Fibroblast of upper back skin (primary cell): ENCODE results near the gene GUCY1A2.
"Not testable (repeated sequence)": the region's sequence is repeated elsewhere in the genome, so short reads cannot be mapped to it uniquely, and the experiment has no call there.

Experiments used
- DNase-seq: peaks from one replicate; pipeline ENCODE4 v3.0.0-alpha.2; 2013

Gene GUCY1A2

GRCh38 chr11:106828976-106829375 lies 189.3 kb downstream of the GUCY1A2 start:
- DNase-seq, result no peak

- no peak for DNase-seq
Measured at GRCh38 chr11:106828576-106828975, 189.7 kb downstream of the GUCY1A2 start.

GRCh38 chr11:106827687-106828086 lies 190.6 kb downstream of the GUCY1A2 start:
- no peak for DNase-seq

GRCh38 chr11:106826558-106826957 lies 191.7 kb downstream of the GUCY1A2 start:
- DNase-seq, result not testable (repeated sequence)

GRCh38 chr11:106821826-106822225 lies 196.4 kb downstream of the GUCY1A2 start:
- no peak for DNase-seq

GRCh38 chr11:106821291-106821690 lies 197.0 kb downstream of the GUCY1A2 start:
- no peak for DNase-seq

- no peak for DNase-seq
Measured at GRCh38 chr11:106818443-106818842, 199.8 kb downstream of the GUCY1A2 start.

- no peak for DNase-seq
Measured at GRCh38 chr11:106815209-106815608, 203.1 kb downstream of the GUCY1A2 start.

GRCh38 chr11:106813806-106814205 lies 204.5 kb downstream of the GUCY1A2 start:
- no peak for DNase-seq

GRCh38 chr11:106794058-106794457 lies 224.2 kb downstream of the GUCY1A2 start:
- DNase-seq, result peak; percentile 54

- no peak for DNase-seq
Measured at GRCh38 chr11:106789406-106789805, 228.9 kb downstream of the GUCY1A2 start.

GRCh38 chr11:106787454-106787853 lies 230.8 kb downstream of the GUCY1A2 start:
- DNase-seq, result no peak

GRCh38 chr11:106785913-106786650 lies 232.2 kb downstream of the GUCY1A2 start:
- DNase-seq, result peak; percentile 57

- DNase-seq, result not testable (repeated sequence)
Measured at GRCh38 chr11:106777302-106777701, 241.0 kb downstream of the GUCY1A2 start.

GRCh38 chr11:106770489-106771085 lies 247.7 kb downstream of the GUCY1A2 start:
- no peak for DNase-seq

GRCh38 chr11:106765469-106766258 lies 252.6 kb downstream of the GUCY1A2 start:
- DNase-seq, result no peak

GRCh38 chr11:106763501-106763900 lies 254.8 kb downstream of the GUCY1A2 start:
- DNase-seq, result no peak

- DNase-seq, result no peak
Measured at GRCh38 chr11:106761745-106762144, 256.5 kb downstream of the GUCY1A2 start.

- DNase-seq, result no peak
Measured at GRCh38 chr11:106761240-106761639, 257.0 kb downstream of the GUCY1A2 start.

- DNase-seq, result no peak
Measured at GRCh38 chr11:106748059-106748458, 270.2 kb downstream of the GUCY1A2 start.

GRCh38 chr11:106745941-106746340 lies 272.3 kb downstream of the GUCY1A2 start:
- DNase-seq, result peak; percentile 79

- DNase-seq, result peak; percentile 87
Measured at GRCh38 chr11:106733635-106734034, 284.6 kb downstream of the GUCY1A2 start.

GRCh38 chr11:106728859-106729258 lies 289.4 kb downstream of the GUCY1A2 start:
- DNase-seq, result no peak

- no peak for DNase-seq
Measured at GRCh38 chr11:106728379-106728778, 289.9 kb downstream of the GUCY1A2 start.
